ENCODE data around the gene OR5AL1.

DNA sequence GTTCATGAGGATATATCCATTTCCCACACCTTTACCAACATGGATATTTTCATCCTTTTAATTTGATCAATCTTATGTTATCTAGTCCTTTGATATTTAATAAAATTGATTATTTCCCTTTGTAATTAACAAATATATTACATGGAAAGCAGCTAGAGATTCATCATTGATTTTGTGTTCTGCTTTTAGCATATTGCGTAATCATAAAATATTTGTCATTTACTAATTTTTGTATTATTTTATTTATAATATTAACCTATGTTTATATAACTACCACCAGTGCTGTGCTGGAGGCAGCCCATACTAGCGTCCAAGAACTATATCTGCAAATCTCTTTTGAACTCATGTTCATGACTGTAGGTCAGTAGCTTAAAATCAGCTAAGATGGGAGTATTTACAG lies 32.4 kb upstream of the OR5AL1 start:
- TF ChIP-seq POLR2A (IDR thresholded peaks at IDR 0.05), result no peak
- TF ChIP-seq, protein P1, sequence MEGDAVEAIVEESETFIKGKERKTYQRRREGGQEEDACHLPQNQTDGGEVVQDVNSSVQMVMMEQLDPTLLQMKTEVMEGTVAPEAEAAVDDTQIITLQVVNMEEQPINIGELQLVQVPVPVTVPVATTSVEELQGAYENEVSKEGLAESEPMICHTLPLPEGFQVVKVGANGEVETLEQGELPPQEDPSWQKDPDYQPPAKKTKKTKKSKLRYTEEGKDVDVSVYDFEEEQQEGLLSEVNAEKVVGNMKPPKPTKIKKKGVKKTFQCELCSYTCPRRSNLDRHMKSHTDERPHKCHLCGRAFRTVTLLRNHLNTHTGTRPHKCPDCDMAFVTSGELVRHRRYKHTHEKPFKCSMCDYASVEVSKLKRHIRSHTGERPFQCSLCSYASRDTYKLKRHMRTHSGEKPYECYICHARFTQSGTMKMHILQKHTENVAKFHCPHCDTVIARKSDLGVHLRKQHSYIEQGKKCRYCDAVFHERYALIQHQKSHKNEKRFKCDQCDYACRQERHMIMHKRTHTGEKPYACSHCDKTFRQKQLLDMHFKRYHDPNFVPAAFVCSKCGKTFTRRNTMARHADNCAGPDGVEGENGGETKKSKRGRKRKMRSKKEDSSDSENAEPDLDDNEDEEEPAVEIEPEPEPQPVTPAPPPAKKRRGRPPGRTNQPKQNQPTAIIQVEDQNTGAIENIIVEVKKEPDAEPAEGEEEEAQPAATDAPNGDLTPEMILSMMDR (IDR thresholded peaks at IDR 0.05), result no peak

Data from testis (tissue), 2 donors.